Adrenal gland (tissue), 12 donors: Measurements from ENCODE around the gene VAPB. TPM values are rescaled to one million over a fixed set of nuclear protein-coding genes. Genes with fewer than 3 reads are reported as not detected.

Experiments used
- DNase-seq, 7 donors: peaks; one replicate each; pipeline ENCODE4 v3.0.0-alpha.2; 2019 to 2020
- H3K27ac ChIP-seq, 5 donors: fragments of 200-600 bp; sonication (generic) in 4 of 5; 1 replicate in 3 of 5; 2 replicates in 2 of 5; pipeline versions ENCODE4 v1.5.1 to v1.8.0; 2016 to 2020; ENCODE audit warnings: mild to moderate bottlenecking in 1 of 5
- H3K27me3 ChIP-seq: fragments of 200-600 bp; 2 replicates; pipeline ENCODE4 v1.8.0; 2021
- H3K36me3 ChIP-seq, 2 donors: fragments of 200-600 bp; replicated peaks in 1 of 2; 1 replicate in 1 of 2; 2 replicates in 1 of 2; pipeline versions ENCODE4 v1.5.1 to v1.8.0; 2018 to 2022
- H3K4me1 ChIP-seq, 2 donors: fragments of 200-600 bp; replicated peaks in 1 of 2; 1 replicate in 1 of 2; 2 replicates in 1 of 2; pipeline versions ENCODE4 v1.5.1 to v1.8.0; 2018 to 2021
- H3K4me3 ChIP-seq, 4 donors: fragments of 200-600 bp; sonication (generic) in 3 of 4; one replicate each; pipeline ENCODE4 v1.5.1; 2016 to 2018
- H3K9me3 ChIP-seq, 3 donors: fragments of 200-600 bp; sonication (generic) in 1 of 3; replicated peaks in 1 of 3; 1 replicate in 2 of 3; 2 replicates in 1 of 3; pipeline versions ENCODE4 v1.5.1 to v1.8.0; 2016 to 2021
- POLR2A ChIP-seq, 2 donors: fragments of 450-650 bp; IDR thresholded peaks; one replicate each; pipeline ENCODE4 v1.6.1; 2017; ENCODE audit warnings: antibody characterized with exemption in 2 of 2, mild to moderate bottlenecking in 2 of 2, moderate library complexity in 1 of 2
- WGBS, 4 donors: extraction: QIAGEN DNeasy Blood & Tissue Kit in 2 of 4; methylation state at CpG; one replicate each; pipeline versions ENCODE4 v1.1.5 to v1.1.7; 2013 to 2017; 5-methylcytosine and 5-hydroxymethylcytosine counted together
- intact Hi-C, 2 donors: fragments of 100-400 bp; cut with DNase I; formaldehyde crosslinking; loops; one replicate each; pipeline versions ENCODE4 v1.14.1 to v1.15.0; 2022 to 2023
- polyA plus RNA-seq, 3 donors: library from polyadenylated mRNA; stranded (reverse); fragments of 200-250 nt in 2 of 3; fragments of 350-450 nt in 1 of 3; fragmentation: Illumina TruSeq in 1 of 3; extraction: RNeasy Lipid Tissue Mini Kit (QIAGEN cat#74804) in 1 of 3; gene quantifications; one replicate each; pipeline ENCODE4 v1.2.3, GENCODE V29; 2013 to 2014
- total RNA-seq, 9 donors: library from RNA; depleted of rRNA in 4 of 9; stranded (reverse); fragments of >200 nt in 4 of 9; fragments of 120-200 nt in 1 of 9; fragmentation: NEBNext Ultra II Directional in 1 of 9; extraction: Animal tissue kit (Norgen Biotek cat#: 25700) in 1 of 9; gene quantifications; one replicate each; pipeline versions ENCODE4 v1.1.0 to v1.2.4, GENCODE V29; 2013 to 2023
- TF ChIP-seq, protein P1 (sequence below), 6 experiments: fragments of 450-650 bp in 4 of 6; fragments of 200-600 bp in 2 of 6; sonication (generic) in 1 of 6; IDR thresholded peaks; 1 replicate in 5 of 6; 2 replicates in 1 of 6; pipeline versions ENCODE4 v1.5.1 to v1.8.0; 2016 to 2021; ENCODE audit warnings: antibody characterized with exemption in 6 of 6, mild to moderate bottlenecking in 2 of 6, moderate library complexity in 1 of 6
- donor health status: healthy with polysubstance abuse.
- donor health status: Bipolar disorder and iron deficiency.
- donor health status: DM: yes; HTN: yes; CAD: no.
- donor health status: DM: no; HTN: no; CAD: no.
- donor health status: DM: no; HTN: no; CAD: no.
- donor health status: DM: yes; HTN: yes; CAD: no.

The VAPB gene
- total and polyA plus RNA-seq, 12 donors, result 24.6 to 162 (median 40.3) TPM

DNA sequence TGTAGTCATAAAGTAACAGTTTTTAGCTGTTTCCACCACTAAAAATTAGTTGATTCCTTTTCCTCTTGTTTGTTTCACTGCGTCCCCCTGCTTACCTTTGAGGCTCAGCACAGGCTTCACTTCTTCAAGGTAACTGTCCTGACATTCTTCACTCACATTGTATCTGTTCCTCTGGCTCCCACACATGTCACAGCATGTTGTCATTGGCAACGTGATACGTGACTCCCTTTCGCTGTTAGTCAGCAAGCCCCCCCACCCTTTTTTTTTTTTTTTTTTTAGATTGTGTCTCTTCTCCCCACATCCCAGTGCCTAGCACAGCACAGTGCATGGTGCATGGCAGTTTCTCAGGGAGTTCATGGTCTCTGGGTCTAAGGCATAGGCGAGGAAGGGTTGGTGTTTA is 13.3 kb downstream of the VAPB start:
- Histone ChIP-seq H3K9me3 (no peaks in the 10 kb centered on the region), H3K27ac (no peak overlapping the region), H3K4me3 (no peak overlapping the region), H3K36me3 (no peaks in the 10 kb centered on the region), H3K4me1 (peaks cover 55 to 60% of the 10 kb centered on the region in 2 donors), H3K27me3 (no peaks in the 10 kb centered on the region)
- DNase-seq, result no peak
- TF ChIP-seq, protein P1, sequence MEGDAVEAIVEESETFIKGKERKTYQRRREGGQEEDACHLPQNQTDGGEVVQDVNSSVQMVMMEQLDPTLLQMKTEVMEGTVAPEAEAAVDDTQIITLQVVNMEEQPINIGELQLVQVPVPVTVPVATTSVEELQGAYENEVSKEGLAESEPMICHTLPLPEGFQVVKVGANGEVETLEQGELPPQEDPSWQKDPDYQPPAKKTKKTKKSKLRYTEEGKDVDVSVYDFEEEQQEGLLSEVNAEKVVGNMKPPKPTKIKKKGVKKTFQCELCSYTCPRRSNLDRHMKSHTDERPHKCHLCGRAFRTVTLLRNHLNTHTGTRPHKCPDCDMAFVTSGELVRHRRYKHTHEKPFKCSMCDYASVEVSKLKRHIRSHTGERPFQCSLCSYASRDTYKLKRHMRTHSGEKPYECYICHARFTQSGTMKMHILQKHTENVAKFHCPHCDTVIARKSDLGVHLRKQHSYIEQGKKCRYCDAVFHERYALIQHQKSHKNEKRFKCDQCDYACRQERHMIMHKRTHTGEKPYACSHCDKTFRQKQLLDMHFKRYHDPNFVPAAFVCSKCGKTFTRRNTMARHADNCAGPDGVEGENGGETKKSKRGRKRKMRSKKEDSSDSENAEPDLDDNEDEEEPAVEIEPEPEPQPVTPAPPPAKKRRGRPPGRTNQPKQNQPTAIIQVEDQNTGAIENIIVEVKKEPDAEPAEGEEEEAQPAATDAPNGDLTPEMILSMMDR (IDR thresholded peaks at IDR 0.05), result no peak
- TF ChIP-seq POLR2A (IDR thresholded peaks at IDR 0.05), result no peak
- WGBS, 4 donors, result 66 to 78% (median 68%) methylated on average over 5 of the region's 5 CpGs
- intact Hi-C loops, result no loop called here

DNA sequence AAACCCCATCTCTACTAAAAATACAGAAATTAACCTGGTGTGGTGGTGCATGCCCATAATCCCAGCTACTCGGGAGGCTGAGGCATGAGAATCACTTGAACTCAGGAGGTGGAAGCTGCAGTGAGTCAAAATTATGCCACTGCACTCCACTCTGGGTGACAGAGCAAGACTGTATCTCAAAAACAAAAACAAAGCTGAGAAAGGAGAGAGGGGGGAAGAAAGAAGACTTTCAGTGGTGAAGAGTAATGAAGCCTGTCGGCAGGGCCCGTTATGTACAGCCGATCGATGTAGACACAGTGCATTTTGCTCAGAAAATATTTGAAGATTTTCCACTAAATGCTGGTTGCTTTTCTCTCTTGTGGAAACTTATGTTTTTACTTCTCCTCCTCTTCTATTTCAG is 13.8 kb downstream of the VAPB start:
- H3K4me1 ChIP-seq, result peaks cover 58 to 65% of the 10 kb centered on the region in 2 donors
- WGBS, 4 donors, result 88 to 98% (median 92%) methylated on average over 5 of the region's 5 CpGs
- TF ChIP-seq, protein P1 (IDR thresholded peaks at IDR 0.05), result no peak
- no peak for TF ChIP-seq POLR2A (IDR thresholded peaks at IDR 0.05)

DNA sequence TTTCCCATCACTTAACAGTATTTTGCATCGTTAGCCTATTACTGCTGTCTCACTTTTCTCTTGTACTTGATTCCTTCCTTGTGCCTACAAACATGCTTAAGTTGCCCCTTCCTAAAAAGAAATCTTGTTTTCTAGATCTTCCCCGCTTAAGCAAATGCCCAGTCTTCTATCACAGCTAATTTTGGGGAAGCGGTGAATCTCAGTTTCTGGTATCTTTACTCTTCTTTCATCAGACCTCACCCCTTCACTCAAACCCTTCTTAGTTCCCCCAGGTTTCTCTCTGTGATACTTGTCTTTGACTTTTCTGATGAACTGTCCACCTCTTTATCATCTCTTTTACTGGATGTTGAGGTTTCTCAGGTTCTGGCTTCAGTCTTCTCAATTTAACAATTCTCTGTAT is 14.2 kb downstream of the VAPB start:
- WGBS, 4 donors, result 90 to 95% (median 93%) methylated on average over 3 of the region's 3 CpGs
- Histone ChIP-seq H3K4me3 (no peak overlapping the region), H3K4me1 (peaks cover 62 to 69% of the 10 kb centered on the region in 2 donors), H3K9me3 (no peaks in the 10 kb centered on the region), H3K27ac (no peak overlapping the region), H3K36me3 (no peaks in the 10 kb centered on the region), H3K27me3 (no peaks in the 10 kb centered on the region)
- no peak for DNase-seq
- no peak for TF ChIP-seq POLR2A (IDR thresholded peaks at IDR 0.05)
- TF ChIP-seq, protein P1 (IDR thresholded peaks at IDR 0.05), result no peak
- intact Hi-C loops, result no loop called here

More for the DNA sequence above, 13.8 kb downstream of the VAPB start:
- intact Hi-C loops, result no loop called here
- Histone ChIP-seq H3K27ac (no peak overlapping the region), H3K4me3 (no peak overlapping the region), H3K27me3 (no peaks in the 10 kb centered on the region), H3K9me3 (no peaks in the 10 kb centered on the region), H3K36me3 (no peaks in the 10 kb centered on the region)
- no peak for DNase-seq

DNA sequence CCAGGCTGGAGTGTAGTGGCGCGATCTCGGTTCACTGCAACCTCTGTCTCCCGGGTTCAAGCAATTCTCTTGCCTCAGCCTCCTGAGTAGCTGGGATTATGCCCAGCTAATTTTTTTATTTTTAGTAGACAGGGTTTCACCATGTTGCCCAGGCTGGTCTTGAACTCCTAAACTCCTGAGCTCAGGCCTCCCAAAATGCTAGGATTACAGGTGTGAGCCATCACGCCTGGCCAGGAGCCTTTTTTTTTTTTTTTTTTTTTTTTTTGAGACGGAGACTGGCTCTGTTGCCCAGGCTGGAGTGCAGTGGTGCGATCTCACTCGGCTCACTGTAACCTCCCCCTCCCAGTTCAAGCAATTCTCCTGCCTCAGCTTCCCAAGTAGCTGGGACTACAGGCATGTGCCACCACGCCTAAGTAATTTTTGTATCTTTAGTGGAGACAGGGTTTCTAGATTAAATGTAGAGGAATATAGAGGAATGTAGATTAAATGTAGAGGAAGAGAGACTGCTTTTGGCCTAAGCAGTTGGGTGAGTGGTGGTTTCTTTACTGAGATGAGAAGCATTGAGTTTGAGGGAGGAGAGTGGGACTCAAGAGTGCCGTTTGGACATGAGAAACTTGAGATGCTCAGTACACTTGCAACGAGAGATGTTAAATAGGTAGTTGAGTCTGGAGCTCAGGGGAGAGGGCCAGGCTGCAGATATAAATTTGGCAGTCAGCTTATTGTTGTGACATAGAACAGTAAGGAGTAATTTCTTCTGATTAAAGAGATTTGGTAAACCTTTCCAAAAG is 16.7 kb downstream of the VAPB start:
- H3K4me1 ChIP-seq, result peaks cover 53 to 65% of the 10 kb centered on the region in 2 donors
- peak overlapping the region in 4 of 5 donors; percentile 38 to 67 (median 51) for H3K27ac ChIP-seq
- intact Hi-C loops, result no loop called here
- no peaks in the 10 kb centered on the region for H3K27me3 ChIP-seq
- whole genome bisulfite sequencing, 4 donors, result 85 to 89% (median 87%) methylated on average over 10 to 11 of the region's 11 CpGs
- no peak for DNase-seq
- no peaks in the 10 kb centered on the region for H3K9me3 ChIP-seq
- TF ChIP-seq, protein P1 (IDR thresholded peaks at IDR 0.05), result no peak
- no peak for TF ChIP-seq POLR2A (IDR thresholded peaks at IDR 0.05)
- no peaks in the 10 kb centered on the region for H3K36me3 ChIP-seq
- H3K4me3 ChIP-seq, result no peak overlapping the region
